SK-MEL-5 (cell line): Measurements from ENCODE around the gene TMA7B. TPM values are rescaled to one million over a fixed set of nuclear protein-coding genes. Genes with fewer than 3 reads are reported as not detected.

Experiments used
- DNase-seq: peaks from one replicate; pipeline ENCODE4 v3.0.0-alpha.2; 2016; ENCODE audit warnings: low read depth, low spot score
- in situ Hi-C: cut with HindIII; loops from 2 replicates; pipeline ENCODE4 v1.10.0; 2016; ENCODE audit warnings: low sequenced_read_pairs, high pct_unique_total_duplicates, low pct_unique_long_range_greater_than_20kb
- total RNA-seq: library from RNA; depleted of rRNA; stranded (reverse); fragments of >200 nt; shearing (Covaris generic); gene quantifications from 2 replicates; pipeline ENCODE4 v1.2.3, GENCODE V29; 2014

TMA7B gene
- total RNA-seq, 1 experiment from 2014 or later, result 0.08 TPM

- no peak for DNase-seq
These were observed 6.3 kb downstream of the TMA7B start for GRCh38 chr22:39966470-39966869.

GRCh38 chr22:39967103-39967829 is 7.1 kb downstream of the TMA7B start:
- DNase-seq, result no peak

More at GRCh38 chr22:39966470-39966869, 6.3 kb downstream of the TMA7B start:
- in situ Hi-C loops, result no loop called here

GRCh38 chr22:39967996-39968972 is 8.1 kb downstream of the TMA7B start:
- in situ Hi-C loops, result no loop called here
- peak; percentile 93 for DNase-seq

More at GRCh38 chr22:39967103-39967829, 7.1 kb downstream of the TMA7B start:
- in situ Hi-C loops, result no loop called here

- in situ Hi-C loops, result no loop called here
- DNase-seq, result no peak
These were observed 10.5 kb downstream of the TMA7B start for GRCh38 chr22:39970742-39971141.

- in situ Hi-C loops, result no loop called here
- no peak for DNase-seq
These were observed 12.4 kb downstream of the TMA7B start for GRCh38 chr22:39972641-39973040.

- in situ Hi-C loops, result no loop called here
- no peak for DNase-seq
These were observed 13.5 kb downstream of the TMA7B start for GRCh38 chr22:39973656-39974055.

- in situ Hi-C loops, result no loop called here
- DNase-seq, result no peak
These were observed 13.9 kb downstream of the TMA7B start for GRCh38 chr22:39974065-39974464.

- in situ Hi-C loops, result no loop called here
- DNase-seq, result no peak
These were observed 18.9 kb downstream of the TMA7B start for GRCh38 chr22:39979048-39979447.

GRCh38 chr22:39979458-39979857 is 19.3 kb downstream of the TMA7B start:
- in situ Hi-C loops, result no loop called here
- DNase-seq, result no peak

- DNase-seq, result no peak
These were observed 20.4 kb downstream of the TMA7B start for GRCh38 chr22:39980596-39980995.

GRCh38 chr22:39983346-39983745 is 23.1 kb downstream of the TMA7B start:
- DNase-seq, result no peak
- in situ Hi-C loops, result no loop called here

More at GRCh38 chr22:39980596-39980995, 20.4 kb downstream of the TMA7B start:
- in situ Hi-C loops, result no loop called here

- peak; percentile 60 for DNase-seq
- in situ Hi-C loops, result no loop called here
These were observed 23.8 kb downstream of the TMA7B start for GRCh38 chr22:39984006-39984405.

- in situ Hi-C loops, result no loop called here
- DNase-seq, result no peak
These were observed 24.5 kb downstream of the TMA7B start for GRCh38 chr22:39984746-39985145.

- in situ Hi-C loops, result no loop called here
- no peak for DNase-seq
These were observed 25.3 kb downstream of the TMA7B start for GRCh38 chr22:39985383-39986035.

GRCh38 chr22:39988386-39989114 is 28.4 kb downstream of the TMA7B start:
- no peak for DNase-seq
- in situ Hi-C loops, result no loop called here

- in situ Hi-C loops, result no loop called here
- no peak for DNase-seq
These were observed 29.4 kb downstream of the TMA7B start for GRCh38 chr22:39989633-39990032.

- no peak for DNase-seq
- in situ Hi-C loops, result no loop called here
These were observed 30.5 kb downstream of the TMA7B start for GRCh38 chr22:39990686-39991085.
